Smooth muscle cell (in vitro differentiated cells): ENCODE measurements around the gene FBXL7. TPM values are rescaled to one million over a fixed set of nuclear protein-coding genes. Genes with fewer than 3 reads are reported as not detected.

Experiments used
- DNase-seq: peaks from one replicate; lab custom pipeline; 2025; ENCODE audit not compliant: unreplicated experiment; lab: John Stamatoyannopoulos, UW
- H2AFZ ChIP-seq: fragments of 200-600 bp; sonication (generic); 2 replicates; pipeline ENCODE4 v1.6.0; 2016; ENCODE audit warnings: antibody characterized with exemption, low read depth, mild to moderate bottlenecking
- H3F3A ChIP-seq: fragments of 200-600 bp; sonication (generic); 2 replicates; pipeline ENCODE4 v1.6.0; 2017; ENCODE audit warnings: antibody characterized with exemption, low read depth
- H3K27ac ChIP-seq: fragments of 200-600 bp; sonication (generic); 2 replicates; pipeline ENCODE4 v1.5.1; 2016; ENCODE audit warnings: low read depth, mild to moderate bottlenecking
- H3K27me3 ChIP-seq: fragments of 200-600 bp; sonication (generic); 2 replicates; pipeline ENCODE4 v1.6.1; 2016; ENCODE audit warnings: low read depth, mild to moderate bottlenecking
- H3K36me3 ChIP-seq: fragments of 200-600 bp; sonication (generic); 2 replicates; pipeline ENCODE4 v1.5.1; 2016; ENCODE audit warnings: low read depth
- H3K4me1 ChIP-seq: fragments of 200-600 bp; sonication (generic); 2 replicates; pipeline ENCODE4 v1.5.1; 2016; ENCODE audit warnings: low read depth
- H3K4me2 ChIP-seq: fragments of 200-600 bp; sonication (generic); 2 replicates; pipeline ENCODE4 v1.6.0; 2016; ENCODE audit warnings: mild to moderate bottlenecking
- H3K4me3 ChIP-seq: fragments of 200-600 bp; sonication (generic); 2 replicates; pipeline ENCODE4 v1.5.1; 2016; ENCODE audit warnings: mild to moderate bottlenecking
- H3K79me2 ChIP-seq: fragments of 200-600 bp; sonication (generic); 2 replicates; pipeline ENCODE4 v1.6.0; 2016; ENCODE audit warnings: low read depth, mild to moderate bottlenecking
- H3K9ac ChIP-seq: fragments of 200-600 bp; sonication (generic); 2 replicates; pipeline ENCODE4 v1.6.0; 2016; ENCODE audit warnings: low read depth
- H3K9me3 ChIP-seq: fragments of 200-600 bp; sonication (generic); replicated peaks from 2 replicates; pipeline ENCODE4 v1.5.1; 2016; ENCODE audit warnings: low read depth
- H4K20me1 ChIP-seq: fragments of 200-600 bp; sonication (generic); 2 replicates; pipeline ENCODE4 v1.6.0; 2016; ENCODE audit warnings: low read depth
- WGBS: methylation state at CpG from one replicate; pipeline ENCODE4 v1.1.7; 2016; ENCODE audit warnings: low lambda C conversion rate; 5-methylcytosine and 5-hydroxymethylcytosine counted together
- polyA plus RNA-seq: library from polyadenylated mRNA; unstranded; fragments of >200 nt; fragmentation: Nextera tagmentation; extraction: Ambion mirVana; gene quantifications from 2 replicates; pipeline ENCODE4 v1.2.1, GENCODE V29; 2016
- total RNA-seq: library from RNA; depleted of rRNA; stranded (reverse); fragments of >200 nt; gene quantifications from 2 replicates; pipeline ENCODE4 v1.2.3, GENCODE V29; 2014
- TF ChIP-seq, protein P1 (sequence below): fragments of 200-600 bp; sonication (generic); IDR thresholded peaks from 2 replicates; pipeline ENCODE4 v1.5.1; 2017; ENCODE audit warnings: borderline replicate concordance, mild to moderate bottlenecking, antibody characterized with exemption; ENCODE audit not compliant: insufficient read depth, poor library complexity, severe bottlenecking

Gene FBXL7
- total and polyA plus RNA-seq, 2 experiments from 2014 or later: 20.2 to 21.0 TPM

DNA sequence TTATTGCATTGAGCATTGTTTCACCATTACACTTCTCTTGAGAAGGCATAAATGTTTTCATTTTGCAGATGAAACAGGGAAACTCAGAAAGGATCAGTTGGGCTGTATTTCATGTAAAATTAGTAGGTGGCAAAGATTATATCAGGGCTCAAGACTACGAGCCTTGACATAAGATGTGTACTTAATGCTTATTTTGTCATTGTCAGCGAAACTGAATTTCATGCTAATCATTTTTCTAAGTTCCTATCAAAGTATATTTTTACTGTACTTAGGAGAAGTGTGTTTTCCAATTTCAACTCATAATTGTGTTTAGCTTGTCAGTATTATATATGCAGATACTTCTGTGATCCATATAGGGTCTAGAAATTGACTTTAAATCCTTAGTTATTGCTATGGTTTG, 123.8 kb downstream of the FBXL7 start:
- peaks cover 23% of the 10 kb centered on the region for H3K79me2 ChIP-seq

DNA sequence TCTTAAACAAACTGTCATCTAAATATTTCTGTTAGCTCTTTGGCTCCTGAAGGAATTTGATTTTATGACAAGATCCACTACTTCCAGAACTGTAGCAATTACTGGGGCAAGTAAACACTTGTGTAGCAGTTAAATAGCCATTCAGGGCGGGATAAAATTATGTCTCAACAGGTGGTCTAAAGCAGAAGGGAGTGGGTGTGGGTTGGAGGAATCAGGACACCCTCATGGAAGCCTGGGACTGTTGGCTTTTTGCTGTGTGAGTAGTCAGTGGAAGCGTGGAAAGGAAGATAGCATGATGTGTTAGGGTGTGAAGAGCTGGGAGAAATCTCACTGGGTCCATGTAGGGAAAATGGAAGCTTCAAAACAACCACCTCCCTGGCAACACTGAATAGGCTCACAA, 127.1 kb downstream of the FBXL7 start:
- peaks cover 23% of the 10 kb centered on the region for H3K79me2 ChIP-seq

More for the DNA sequence above, 123.8 kb downstream of the FBXL7 start:
- Histone ChIP-seq H3K27ac (no peak overlapping the region), H3K36me3 (no peaks in the 10 kb centered on the region), H2AFZ (no peak overlapping the region), H3K9ac (no peak overlapping the region), H3K4me2 (no peak overlapping the region), H3K4me1 (no peaks in the 10 kb centered on the region), H4K20me1 (peaks cover 64% of the 10 kb centered on the region), H3F3A (no peaks in the 10 kb centered on the region), H3K9me3 (no peaks in the 10 kb centered on the region), H3K4me3 (no peak overlapping the region), H3K27me3 (no peaks in the 10 kb centered on the region)
- DNase-seq: no peak
- WGBS: 98% methylated on average over 2 of the region's 2 CpGs
- TF ChIP-seq, protein P1, sequence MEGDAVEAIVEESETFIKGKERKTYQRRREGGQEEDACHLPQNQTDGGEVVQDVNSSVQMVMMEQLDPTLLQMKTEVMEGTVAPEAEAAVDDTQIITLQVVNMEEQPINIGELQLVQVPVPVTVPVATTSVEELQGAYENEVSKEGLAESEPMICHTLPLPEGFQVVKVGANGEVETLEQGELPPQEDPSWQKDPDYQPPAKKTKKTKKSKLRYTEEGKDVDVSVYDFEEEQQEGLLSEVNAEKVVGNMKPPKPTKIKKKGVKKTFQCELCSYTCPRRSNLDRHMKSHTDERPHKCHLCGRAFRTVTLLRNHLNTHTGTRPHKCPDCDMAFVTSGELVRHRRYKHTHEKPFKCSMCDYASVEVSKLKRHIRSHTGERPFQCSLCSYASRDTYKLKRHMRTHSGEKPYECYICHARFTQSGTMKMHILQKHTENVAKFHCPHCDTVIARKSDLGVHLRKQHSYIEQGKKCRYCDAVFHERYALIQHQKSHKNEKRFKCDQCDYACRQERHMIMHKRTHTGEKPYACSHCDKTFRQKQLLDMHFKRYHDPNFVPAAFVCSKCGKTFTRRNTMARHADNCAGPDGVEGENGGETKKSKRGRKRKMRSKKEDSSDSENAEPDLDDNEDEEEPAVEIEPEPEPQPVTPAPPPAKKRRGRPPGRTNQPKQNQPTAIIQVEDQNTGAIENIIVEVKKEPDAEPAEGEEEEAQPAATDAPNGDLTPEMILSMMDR: no peak

DNA sequence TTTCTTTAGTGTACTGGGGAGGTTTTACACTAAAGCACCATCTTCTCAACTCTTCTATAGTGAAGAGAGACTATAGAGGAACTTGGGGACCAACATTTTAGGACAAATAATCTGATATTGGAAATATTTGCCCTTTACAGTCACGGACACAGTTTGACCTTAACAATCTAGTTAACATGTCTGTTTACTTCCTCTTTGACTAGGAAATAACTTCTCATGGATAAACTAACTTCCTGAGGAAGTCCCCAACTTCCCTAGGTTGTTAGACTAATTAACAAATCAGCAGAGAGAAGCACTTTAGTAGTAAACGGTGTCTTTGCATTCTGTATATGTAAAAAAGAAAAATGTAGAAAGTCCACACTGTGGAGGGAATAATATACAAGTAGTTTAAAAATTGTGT, 127.7 kb downstream of the FBXL7 start:
- Histone ChIP-seq H3K9me3 (no peaks in the 10 kb centered on the region), H3K4me3 (no peak overlapping the region), H3K27ac (no peak overlapping the region), H4K20me1 (peaks cover 54% of the 10 kb centered on the region), H3K79me2 (peaks cover 20% of the 10 kb centered on the region), H3K36me3 (no peaks in the 10 kb centered on the region), H2AFZ (no peak overlapping the region), H3K4me1 (no peaks in the 10 kb centered on the region), H3K4me2 (no peak overlapping the region), H3F3A (no peaks in the 10 kb centered on the region), H3K9ac (no peak overlapping the region), H3K27me3 (no peaks in the 10 kb centered on the region)
- TF ChIP-seq, protein P1: no peak
- DNase-seq: no peak
- WGBS: 92% methylated on average over 2 of the region's 2 CpGs

More for the DNA sequence above, 127.1 kb downstream of the FBXL7 start:
- 80% methylated on average over 2 of the region's 2 CpGs for WGBS
- TF ChIP-seq, protein P1: no peak
- Histone ChIP-seq H3K27ac (no peak overlapping the region), H4K20me1 (peaks cover 55% of the 10 kb centered on the region), H2AFZ (no peak overlapping the region), H3K9me3 (no peaks in the 10 kb centered on the region), H3K27me3 (no peaks in the 10 kb centered on the region), H3F3A (no peaks in the 10 kb centered on the region), H3K4me1 (no peaks in the 10 kb centered on the region), H3K9ac (no peak overlapping the region), H3K4me2 (no peak overlapping the region), H3K36me3 (no peaks in the 10 kb centered on the region), H3K4me3 (no peak overlapping the region)
- no peak for DNase-seq

DNA sequence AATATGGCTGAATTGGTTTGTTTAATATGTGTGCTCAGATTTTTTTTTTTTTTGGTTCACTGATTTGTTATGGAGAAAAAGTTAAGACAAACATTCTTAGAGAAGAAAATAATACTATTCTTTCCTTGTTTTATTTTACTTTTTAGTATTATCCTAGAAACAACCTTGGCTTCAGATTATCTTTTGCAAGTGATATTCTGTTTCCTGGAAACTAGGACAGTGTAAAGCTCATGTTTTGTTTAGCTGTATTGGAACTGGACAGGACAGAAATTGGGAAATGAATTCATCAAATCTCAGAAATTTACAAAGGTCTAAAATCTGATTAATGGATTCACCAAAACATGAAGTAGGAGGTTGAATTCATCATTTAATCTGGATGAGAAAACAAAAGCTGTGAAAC, 130.5 kb downstream of the FBXL7 start:
- Histone ChIP-seq H3K27ac (no peak overlapping the region), H3K27me3 (no peaks in the 10 kb centered on the region)

More for the DNA sequence above, 130.5 kb downstream of the FBXL7 start:
- TF ChIP-seq, protein P1: no peak
- H3K4me1 ChIP-seq: no peaks in the 10 kb centered on the region
- no peak overlapping the region for H2AFZ ChIP-seq
- no peak overlapping the region for H3K9ac ChIP-seq
- H3K9me3 ChIP-seq: no peaks in the 10 kb centered on the region
- peaks cover 6% of the 10 kb centered on the region for H3K79me2 ChIP-seq
- H3K36me3 ChIP-seq: no peaks in the 10 kb centered on the region
- no peak overlapping the region for H3K4me2 ChIP-seq
- peaks cover 54% of the 10 kb centered on the region for H4K20me1 ChIP-seq
- no peak overlapping the region for H3K4me3 ChIP-seq
- DNase-seq: no peak
- H3F3A ChIP-seq: no peaks in the 10 kb centered on the region
